H1 (cell line): ENCODE results near the gene SH3PXD2B. TPM values are rescaled to one million over a fixed set of nuclear protein-coding genes. Genes with fewer than 3 reads are reported as not detected.

Experiments
- CTCF ChIA-PET: fragments of 300-600 bp; sonication (Branson Sonifier 250); formaldehyde crosslinking; loops from one replicate; lab custom pipeline; 2021; ENCODE audit not compliant: partially characterized antibody; lab: Charles Lee
- POLR2A ChIA-PET: fragments of 300-600 bp; sonication (Branson Sonifier 250); formaldehyde crosslinking; loops from one replicate; lab custom pipeline; 2021; ENCODE audit warnings: inconsistent platforms; ENCODE audit not compliant: partially characterized antibody; lab: Charles Lee
- DNase-seq, 2 experiments: peaks; one replicate each; pipeline versions ENCODE4 v3.0.0 to v3.0.0-alpha.2; 2010 to 2022; ENCODE audit warnings: low spot score in 2 of 2, low read depth in 1 of 2, mixed read lengths in 1 of 2
- FAIRE-seq: peaks from 2 replicates; lab custom pipeline; 2011; peaks lifted over from hg19 to GRCh38; lab: Jason Lieb, UNC
- H2AFZ ChIP-seq: 2 replicates; pipeline ENCODE4 v1.8.1; 2012; ENCODE audit warnings: low read length, inconsistent platforms
- H2AK5ac ChIP-seq: 2 replicates; pipeline ENCODE4 v1.6.1; 2013; ENCODE audit warnings: low read depth, low read length
- H2BK120ac ChIP-seq: replicated peaks from 2 replicates; pipeline ENCODE3; 2013; ENCODE audit warnings: low read depth, low read length, inconsistent platforms
- H2BK12ac ChIP-seq: 2 replicates; pipeline ENCODE4 v1.6.1; 2013; ENCODE audit warnings: low read depth, low read length
- H2BK15ac ChIP-seq: 2 replicates; pipeline ENCODE4 v1.6.1; 2013; ENCODE audit warnings: low read length
- H2BK20ac ChIP-seq: 2 replicates; pipeline ENCODE4 v1.6.1; 2013; ENCODE audit warnings: low read length
- H2BK5ac ChIP-seq: 2 replicates; pipeline ENCODE4 v1.6.1; 2013; ENCODE audit warnings: low read depth, low read length
- H3K14ac ChIP-seq: 2 replicates; pipeline ENCODE4 v1.6.1; 2013; ENCODE audit warnings: inconsistent platforms; ENCODE audit not compliant: insufficient read length
- H3K18ac ChIP-seq: 2 replicates; pipeline ENCODE4 v1.6.1; 2013; ENCODE audit warnings: low read length; ENCODE audit errors: extremely low read depth
- H3K23ac ChIP-seq: 2 replicates; pipeline ENCODE4 v1.6.1; 2013; ENCODE audit warnings: inconsistent platforms; ENCODE audit not compliant: insufficient read length
- H3K23me2 ChIP-seq: 2 replicates; pipeline ENCODE4 v1.6.1; 2013; ENCODE audit warnings: low read depth, low read length
- H3K27ac ChIP-seq: 2 replicates; pipeline ENCODE4 v1.6.1; 2011; ENCODE audit warnings: low read depth, low read length, inconsistent platforms
- H3K27me3 ChIP-seq, 4 experiments: replicated peaks in 1 of 4; 1 replicate in 1 of 4; 2 replicates in 3 of 4; pipeline versions ENCODE4 v1.6.1 to v1.8.1; 2011 to 2013; ENCODE audit warnings: low read length in 3 of 4, mild to moderate bottlenecking in 3 of 4, inconsistent platforms in 2 of 4, mixed read lengths in 2 of 4, moderate library complexity in 1 of 4; ENCODE audit not compliant: control insufficient read depth in 3 of 4, insufficient read depth in 3 of 4; ENCODE audit errors: extremely low read depth in 1 of 4
- H3K36me3 ChIP-seq, 4 experiments: 2 replicates each; pipeline versions ENCODE4 v1.6.1 to v1.8.1; 2011 to 2013; ENCODE audit warnings: mild to moderate bottlenecking in 4 of 4, low read length in 3 of 4, moderate library complexity in 2 of 4, control low read depth in 1 of 4, inconsistent platforms in 1 of 4; ENCODE audit not compliant: insufficient read depth in 4 of 4, control insufficient read depth in 2 of 4
- H3K4ac ChIP-seq: replicated peaks from 2 replicates; pipeline ENCODE3; 2013; ENCODE audit warnings: low read length, low read depth, mixed read lengths, inconsistent platforms; ENCODE audit not compliant: insufficient read length
- H3K4me1 ChIP-seq, 4 experiments: replicated peaks in 1 of 4; 1 replicate in 1 of 4; 2 replicates in 3 of 4; pipeline versions ENCODE4 v1.6.1 to v1.8.1; 2011 to 2013; ENCODE audit warnings: low read length in 3 of 4, inconsistent platforms in 2 of 4, mixed read lengths in 1 of 4; ENCODE audit not compliant: insufficient read depth in 4 of 4, control insufficient read depth in 3 of 4
- H3K4me2 ChIP-seq, 2 experiments: 2 replicates each; pipeline versions ENCODE4 v1.6.1 to v1.8.1; 2011 to 2013; ENCODE audit warnings: low read depth in 2 of 2, low read length in 2 of 2, control low read depth in 1 of 2, inconsistent platforms in 1 of 2, mild to moderate bottlenecking in 1 of 2; ENCODE audit not compliant: insufficient read depth in 1 of 2
- H3K4me3 ChIP-seq, 4 experiments: fragments of 200-600, 300-600 bp in 1 of 4; sonication (generic), shearing (Covaris generic), sonication (Bioruptor Twin) in 1 of 4; 2 replicates each; pipeline versions ENCODE4 v1.5.1 to v1.8.1; 2011 to 2016; ENCODE audit warnings: low read length in 4 of 4, low read depth in 3 of 4, control low read depth in 2 of 4, inconsistent platforms in 2 of 4, mild to moderate bottlenecking in 2 of 4, mixed read lengths in 1 of 4, moderate library complexity in 1 of 4; ENCODE audit not compliant: insufficient read depth in 2 of 4; ENCODE audit errors: extremely low read depth in 1 of 4
- H3K56ac ChIP-seq: replicated peaks from 2 replicates; pipeline ENCODE3; 2013; ENCODE audit warnings: low read depth, mild to moderate bottlenecking, mixed read lengths, low read length, inconsistent platforms; ENCODE audit not compliant: insufficient read length
- H3K79me1 ChIP-seq: 2 replicates; pipeline ENCODE4 v1.6.1; 2013; ENCODE audit warnings: low read depth, low read length, control low read depth
- H3K79me2 ChIP-seq, 2 experiments: 2 replicates each; pipeline versions ENCODE4 v1.6.1 to v1.8.1; 2012 to 2013; ENCODE audit warnings: low read length in 2 of 2, mild to moderate bottlenecking in 2 of 2, inconsistent platforms in 1 of 2; ENCODE audit not compliant: insufficient read depth in 2 of 2, control insufficient read depth in 1 of 2
- H3K9ac ChIP-seq, 4 experiments: replicated peaks in 1 of 4; 1 replicate in 1 of 4; 2 replicates in 3 of 4; pipeline versions ENCODE4 v1.6.1 to v1.8.1; 2011 to 2013; ENCODE audit warnings: low read depth in 3 of 4, low read length in 3 of 4, control low read depth in 2 of 4, mild to moderate bottlenecking in 2 of 4, moderate library complexity in 2 of 4, inconsistent platforms in 1 of 4; ENCODE audit errors: extremely low read depth in 1 of 4
- H3K9me3 ChIP-seq, 2 experiments: 2 replicates each; pipeline versions ENCODE4 v1.6.1 to v1.8.1; 2012 to 2013; ENCODE audit warnings: mild to moderate bottlenecking in 2 of 2, moderate library complexity in 2 of 2, control low read depth in 1 of 2, inconsistent platforms in 1 of 2, low read depth in 1 of 2, low read length in 1 of 2, mixed read lengths in 1 of 2; ENCODE audit not compliant: insufficient read depth in 2 of 2
- H4K20me1 ChIP-seq, 2 experiments: replicated peaks in 1 of 2; 2 replicates each; pipeline versions ENCODE3 to v1.8.1; 2011 to 2013; ENCODE audit warnings: inconsistent platforms in 2 of 2, low read length in 2 of 2, mild to moderate bottlenecking in 1 of 2; ENCODE audit not compliant: insufficient read depth in 2 of 2, control insufficient read depth in 1 of 2
- H4K5ac ChIP-seq: 2 replicates; pipeline ENCODE4 v1.6.1; 2013; ENCODE audit warnings: low read length, low read depth, mixed read lengths, inconsistent platforms; ENCODE audit not compliant: insufficient read length
- H4K8ac ChIP-seq: 2 replicates; pipeline ENCODE4 v1.8.0; 2013; ENCODE audit warnings: mild to moderate bottlenecking, moderate library complexity, low read length, inconsistent platforms; ENCODE audit not compliant: insufficient read depth; ENCODE audit errors: extremely low read depth
- H4K91ac ChIP-seq: replicated peaks from 2 replicates; pipeline ENCODE3; 2013; ENCODE audit warnings: low read length, mixed read lengths, inconsistent platforms; ENCODE audit not compliant: insufficient read length
- BACH1 ChIP-seq: IDR thresholded peaks from 2 replicates; pipeline ENCODE4 v1.6.1; 2012; ENCODE audit warnings: low read length, improper control_type of control experiment
- BCL11A ChIP-seq, 2 experiments: IDR thresholded peaks; one replicate each; pipeline ENCODE4 v1.6.1; 2011; ENCODE audit warnings: low read depth in 2 of 2, low read length in 2 of 2, mild to moderate bottlenecking in 2 of 2
- CEBPB ChIP-seq: IDR thresholded peaks from 2 replicates; pipeline ENCODE4 v1.6.1; 2012; ENCODE audit warnings: low read depth, low read length
- CHD2 ChIP-seq: IDR thresholded peaks from 2 replicates; pipeline ENCODE4 v1.6.1; 2012; ENCODE audit warnings: low read length, improper control_type of control experiment
- CTBP2 ChIP-seq: IDR thresholded peaks from 2 replicates; pipeline ENCODE4 v1.7.0; 2011; ENCODE audit warnings: borderline replicate concordance, mild to moderate bottlenecking, moderate library complexity, mixed read lengths, low read length; ENCODE audit not compliant: insufficient read depth, insufficient read length
- EGR1 ChIP-seq: IDR thresholded peaks from 2 replicates; pipeline ENCODE4 v1.6.1; 2011; ENCODE audit warnings: low read depth, low read length, borderline replicate concordance
- NRF1 ChIP-seq: IDR thresholded peaks from 2 replicates; pipeline ENCODE4 v1.6.1; 2011; ENCODE audit warnings: mild to moderate bottlenecking, low read depth, low read length, improper control_type of control experiment
- RNF2 ChIP-seq: fragments of 200-900, 300-1000 bp; sonication (generic); IDR thresholded peaks from 2 replicates; pipeline ENCODE4 v1.7.1; 2016; ENCODE audit warnings: borderline replicate concordance, low read depth, mild to moderate bottlenecking, antibody characterized with exemption, low read length; ENCODE audit not compliant: poor library complexity, severe bottlenecking; ENCODE audit errors: missing control alignments
- SP1 ChIP-seq: IDR thresholded peaks from 2 replicates; pipeline ENCODE4 v1.6.1; 2011; ENCODE audit warnings: low read depth, low read length
- SP2 ChIP-seq: IDR thresholded peaks from 2 replicates; pipeline ENCODE4 v1.6.1; 2012; ENCODE audit warnings: mild to moderate bottlenecking, low read length, inconsistent platforms
- ZNF274 ChIP-seq: IDR thresholded peaks from 2 replicates; pipeline ENCODE4 v1.7.0; 2012; ENCODE audit warnings: low read length, borderline replicate concordance; ENCODE audit errors: extremely low read depth
- WGBS, 2 experiments: shearing (Covaris generic) in 1 of 2; methylation state at CpG; one replicate each; pipeline versions ENCODE4 v1.1.6 to v1.1.7; 2013 to 2015; ENCODE audit warnings: low lambda C conversion rate in 2 of 2, mixed read lengths in 2 of 2, inconsistent platforms in 1 of 2, low coverage in 1 of 2, missing lambda C conversion rate in 1 of 2; ENCODE audit not compliant: insufficient replicate concordance in 2 of 2, insufficient coverage in 1 of 2, insufficient read length in 1 of 2; ENCODE audit errors: extremely low coverage in 1 of 2, missing lambda C conversion rate in 1 of 2; 5-methylcytosine and 5-hydroxymethylcytosine counted together
- polyA plus RNA-seq, 7 experiments: library from polyadenylated mRNA; depleted of rRNA in 3 of 7; stranded (reverse) in 5 of 7; unstranded in 2 of 7; fragments of >200 nt in 5 of 7; fragments of 200-250 nt in 2 of 7; gene quantifications; 1 replicate in 5 of 7; 2 replicates in 1 of 7; 4 replicates in 1 of 7; pipeline versions ENCODE4 v1.2.1 to v1.2.3, GENCODE V29; 2011 to 2013; ENCODE audit warnings: missing spikeins in 2 of 7, mixed read lengths in 2 of 7
- total RNA-seq: library from RNA; stranded (reverse); fragmentation: NEBNext Ultra II Directional; extraction: Animal tissue kit (Norgen Biotek cat#: 25700); gene quantifications from 2 replicates; pipeline ENCODE4 v1.2.1, GENCODE V29; 2021
- TF ChIP-seq, protein P1 (sequence below): IDR thresholded peaks from 2 replicates; pipeline ENCODE4 v1.6.1; 2012; ENCODE audit warnings: inconsistent platforms

The SH3PXD2B gene
- total and polyA plus RNA-seq, 2 of the 8 experiments (the other 6 are each of a cell fraction or from before 2014, with no cell fraction given) = 32.9 to 72.9 TPM

DNA sequence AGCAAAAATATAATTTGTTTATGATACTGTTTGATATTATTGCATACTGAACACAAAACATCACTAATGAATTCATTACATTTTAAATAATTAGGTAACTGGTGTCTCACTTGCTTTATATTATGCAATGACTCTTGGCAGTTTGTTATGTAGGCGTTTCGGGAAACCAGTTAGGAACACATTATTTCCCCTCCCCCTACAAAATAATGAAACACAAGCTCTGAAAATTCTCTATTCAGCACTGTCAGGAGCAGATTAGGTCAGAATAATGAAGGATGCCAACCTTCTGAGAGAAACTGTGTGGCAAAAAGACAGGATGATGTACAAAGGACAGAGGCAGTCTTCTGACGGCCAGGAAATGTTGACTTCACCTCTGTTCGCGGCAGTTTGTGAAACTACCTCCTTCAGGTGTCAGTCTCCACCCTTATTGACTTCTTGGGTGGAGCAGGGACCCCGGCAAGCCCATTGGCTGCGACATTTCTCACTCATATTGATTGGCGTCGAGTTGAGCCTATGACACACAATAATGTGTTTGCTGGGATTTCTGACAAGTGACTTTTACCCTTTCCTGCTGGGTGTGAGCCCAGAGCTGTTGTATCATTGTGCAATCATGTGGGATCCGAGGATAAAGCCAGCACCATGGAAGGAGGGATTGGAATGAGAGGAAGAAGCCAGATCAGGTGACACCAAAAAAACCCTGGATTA is 33.9 kb downstream of the SH3PXD2B start:
- Histone ChIP-seq H4K20me1 (peaks cover 3 to 19% of the 10 kb centered on the region in 2 experiments), H2BK5ac (no peak overlapping the region), H3K23ac (no peak overlapping the region), H3K79me2 (peaks cover 0 to 15% of the 10 kb centered on the region in 2 experiments; a peak in 2 of 4 replicates), H3K9me3 (no peaks in the 10 kb centered on the region), H3K36me3 (peaks cover 3 to 37% (median 20%) of the 10 kb centered on the region in 4 experiments), H3K4ac (no peak overlapping the region), H3K27me3 (no peaks in the 10 kb centered on the region), H3K79me1 (peaks cover 5% of the 10 kb centered on the region; the same call in 1 of the 2 replicates), H4K91ac (no peak overlapping the region), H3K9ac (no peak overlapping the region), H3K14ac (no peak overlapping the region), H2AFZ (no peak overlapping the region), H3K4me3 (no peak overlapping the region), H3K4me1 (no peaks in the 10 kb centered on the region; a peak in 2 of 7 replicates), H3K4me2 (no peak overlapping the region), H3K23me2 (no peaks in the 10 kb centered on the region), H3K56ac (no peak overlapping the region), H4K8ac (no peak overlapping the region), H2BK20ac (no peak overlapping the region), H3K18ac (no peak overlapping the region), H2BK12ac (no peak overlapping the region), H3K27ac (no peak overlapping the region), H2BK120ac (no peak overlapping the region), H4K5ac (no peak overlapping the region), H2AK5ac (no peak overlapping the region), H2BK15ac (no peak overlapping the region)
- WGBS, 2 experiments = 91% methylated on average over 10 of the region's 10 CpGs; no CpG with 5 or more reads in 1 of the 2 experiments
- TF ChIP-seq NRF1 (no peak), BACH1 (no peak), CHD2 (peak; percentile 77), SP1 (peak; percentile 92), RNF2 (no peak), BCL11A (IDR thresholded peaks at IDR 0.05; ENCODE audit: low read depth in 2 of 2, low read length in 2 of 2) (no peak), SP2 (peak; percentile 32; the same call in 1 of the 2 replicates), CEBPB (peak; percentile 54; the same call in 1 of the 2 replicates), ZNF274 (no peak), CTBP2 (no peak), EGR1 (no peak)
- TF ChIP-seq, protein P1, sequence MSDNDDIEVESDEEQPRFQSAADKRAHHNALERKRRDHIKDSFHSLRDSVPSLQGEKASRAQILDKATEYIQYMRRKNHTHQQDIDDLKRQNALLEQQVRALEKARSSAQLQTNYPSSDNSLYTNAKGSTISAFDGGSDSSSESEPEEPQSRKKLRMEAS = no peak
- DNase-seq = peak in 1 of 2 experiments; percentile 59
- peak; percentile 7 for FAIRE-seq
- ChIA-PET POLR2A (interaction anchor here (0.5 kb wide), 1 partner anchor 29 kb away, joined by 3 read pairs; no protein-coding TSS in a partner anchor), CTCF (interaction anchor here (5.2 kb wide), 1 partner anchor 31 kb away, joined by 27 read pairs; no protein-coding TSS in a partner anchor)
